Heart left ventricle (tissue), 16 donors: ENCODE results near the gene VKORC1. TPM values are rescaled to one million over a fixed set of nuclear protein-coding genes. Genes with fewer than 3 reads are reported as not detected.
A peak's percentile ranks its signal among the peaks of the same experiment; 100 is the strongest.

Source experiments
- ATAC-seq, 4 donors: fragments of 200-7000 bp; cut with Tn5 transposase; one replicate each; pipeline ENCODE4 v1.9.1; 2020 to 2022; ENCODE audit warnings: moderate library complexity in 4 of 4, mild to moderate bottlenecking in 3 of 4, moderate number of reproducible peaks in 1 of 4
- DNase-seq, 5 donors: peaks; one replicate each; pipeline ENCODE4 v3.0.0-alpha.2; 2020
- H3K27ac ChIP-seq, 12 donors: fragments of 200-600 bp; sonication (generic) in 4 of 12; one replicate each; pipeline versions ENCODE4 v1.5.0 to v1.8.0; 2016 to 2022; ENCODE audit warnings: mild to moderate bottlenecking in 2 of 12
- H3K27me3 ChIP-seq, 9 donors: fragments of 200-600 bp; sonication (generic) in 2 of 9; one replicate each; pipeline versions ENCODE4 v1.5.1 to v1.8.0; 2016 to 2022; ENCODE audit warnings: mild to moderate bottlenecking in 3 of 9
- H3K36me3 ChIP-seq, 9 donors: fragments of 200-600 bp; sonication (generic) in 2 of 9; one replicate each; pipeline versions ENCODE4 v1.5.0 to v1.8.0; 2018 to 2022; ENCODE audit warnings: mild to moderate bottlenecking in 2 of 9
- H3K4me1 ChIP-seq, 12 donors: fragments of 200-600 bp; sonication (generic) in 4 of 12; one replicate each; pipeline versions ENCODE4 v1.5.0 to v1.8.0; 2016 to 2022; ENCODE audit warnings: mild to moderate bottlenecking in 3 of 12
- H3K4me3 ChIP-seq, 12 donors: fragments of 200-600 bp; sonication (generic) in 4 of 12; one replicate each; pipeline versions ENCODE4 v1.5.0 to v1.8.0; 2017 to 2022; ENCODE audit warnings: mild to moderate bottlenecking in 9 of 12, moderate library complexity in 4 of 12
- H3K9me3 ChIP-seq, 12 donors: fragments of 200-600 bp; sonication (generic) in 4 of 12; one replicate each; pipeline versions ENCODE4 v1.5.0 to v1.8.0; 2016 to 2022; ENCODE audit warnings: mild to moderate bottlenecking in 1 of 12
- POLR2A ChIP-seq, 2 donors: fragments of 450-650 bp; IDR thresholded peaks; one replicate each; pipeline ENCODE4 v1.6.1; 2017; ENCODE audit warnings: antibody characterized with exemption in 2 of 2, mild to moderate bottlenecking in 2 of 2, moderate library complexity in 2 of 2
- WGBS, 4 donors: extraction: QIAGEN DNeasy Blood & Tissue Kit in 2 of 4; methylation state at CpG; one replicate each; pipeline versions ENCODE4 v1.1.5 to v1.1.7; 2013 to 2018; 5-methylcytosine and 5-hydroxymethylcytosine counted together
- intact Hi-C, 10 donors: fragments of 100-400 bp; cut with DNase I; formaldehyde crosslinking; loops; one replicate each; pipeline versions ENCODE4 v1.11.1 to v1.14.2; 2022
- long read RNA-seq, 3 donors: library from polyadenylated mRNA; unstranded; transcript quantifications; one replicate each; pipeline ENCODE4 v2.0.0, GENCODE V29; 2020 to 2021
- polyA plus RNA-seq, 2 donors: library from polyadenylated mRNA; stranded (reverse); fragments of 200-250 nt; gene quantifications; one replicate each; pipeline ENCODE4 v1.2.3, GENCODE V29; 2013
- total RNA-seq, 9 donors: library from RNA; depleted of rRNA in 2 of 9; stranded (reverse); fragments of >200 nt in 2 of 9; fragmentation: NEBNext Ultra II Directional in 3 of 9; extraction: Animal tissue kit (Norgen Biotek cat#: 25700) in 3 of 9; gene quantifications; one replicate each; pipeline versions ENCODE4 v1.1.0 to v1.2.4, GENCODE V29; 2016 to 2023
- TF ChIP-seq, protein P1 (sequence below), 12 donors: fragments of 200-600 bp; sonication (generic) in 4 of 12; IDR thresholded peaks; one replicate each; pipeline versions ENCODE4 v1.5.0 to v1.8.0; 2018 to 2022; ENCODE audit warnings: antibody characterized with exemption in 12 of 12, mild to moderate bottlenecking in 5 of 12
- donor health status: ischemic (EF 13 %, LVEDD 7.1; RV severe dilation, severe dysfunction).
- donor health status: healthy with polysubstance abuse.
- donor health status: DM: no; HTN: yes; CAD: no.
- donor health status: DM: no; HTN: no; CAD: no.
- donor health status: ischemic (EF 25% LVEDD 6.9; RV normal size, moderate dysfunction).
- donor health status: ischemic (EF 25% LVEDD 5.7; RV mildly dilated, moderate dysfunction).
- donor health status: healthy.
- donor health status: DM: yes; HTN: yes; CAD: no.
- donor health status: ischemic (EF 35%, LVEDD 5.7; RV mildly dilated, moderate dysfunction).
- donor health status: nonischemic (EF 11% LVEDD 7.7; RV severe dilation, severe dysfunction).
- donor health status: DM: yes; HTN: yes; CAD: no.
- donor health status: PGD.
- donor health status: ischemic (EF 29% LVEDD 5.4; RV normal size, mild dysfunction).
- donor health status: nonischemic (EF 23%, LVEDD 6.1; RV moderate dilation, normal function).

The VKORC1 gene
- total RNA-seq (10 to 100 TPM; 25.9 to 63.1 (median 42.0) TPM), polyA plus RNA-seq (100 to 1,000 TPM in 1 of 2 donors, 10 to 100 TPM in 1; 40.2 to 134 TPM)
- long read RNA-seq, donor 1, transcript VKORC1-203 (2 exons, 901 nt): minor isoform, 5 of 32 reads
- long read RNA-seq, donor 1, transcript VKORC1-205 (3 exons, 1,012 nt): major isoform, 25 of 32 reads
- long read RNA-seq, donor 1, partial matches to known transcripts: 0 of 32 reads
- long read RNA-seq, donor 1, other reads (novel, unspliced or antisense): 1 of 32 reads
- long read RNA-seq, donor 2, transcript VKORC1-203 (2 exons, 901 nt): minor isoform, 5 of 21 reads
- long read RNA-seq, donor 2, transcript VKORC1-205 (3 exons, 1,012 nt): major isoform, 15 of 21 reads
- long read RNA-seq, donor 2, partial matches to known transcripts: 0 of 21 reads
- long read RNA-seq, donor 2, other reads (novel, unspliced or antisense): 1 of 21 reads
- long read RNA-seq, donor 3, transcript VKORC1-205 (3 exons, 1,012 nt): major isoform, 31 of 41 reads
- long read RNA-seq, donor 3, transcript VKORC1-203 (2 exons, 901 nt): minor isoform, 5 of 41 reads
- long read RNA-seq, donor 3, partial matches to known transcripts: 0 of 41 reads
- long read RNA-seq, donor 3, other reads (novel, unspliced or antisense): 3 of 41 reads

DNA sequence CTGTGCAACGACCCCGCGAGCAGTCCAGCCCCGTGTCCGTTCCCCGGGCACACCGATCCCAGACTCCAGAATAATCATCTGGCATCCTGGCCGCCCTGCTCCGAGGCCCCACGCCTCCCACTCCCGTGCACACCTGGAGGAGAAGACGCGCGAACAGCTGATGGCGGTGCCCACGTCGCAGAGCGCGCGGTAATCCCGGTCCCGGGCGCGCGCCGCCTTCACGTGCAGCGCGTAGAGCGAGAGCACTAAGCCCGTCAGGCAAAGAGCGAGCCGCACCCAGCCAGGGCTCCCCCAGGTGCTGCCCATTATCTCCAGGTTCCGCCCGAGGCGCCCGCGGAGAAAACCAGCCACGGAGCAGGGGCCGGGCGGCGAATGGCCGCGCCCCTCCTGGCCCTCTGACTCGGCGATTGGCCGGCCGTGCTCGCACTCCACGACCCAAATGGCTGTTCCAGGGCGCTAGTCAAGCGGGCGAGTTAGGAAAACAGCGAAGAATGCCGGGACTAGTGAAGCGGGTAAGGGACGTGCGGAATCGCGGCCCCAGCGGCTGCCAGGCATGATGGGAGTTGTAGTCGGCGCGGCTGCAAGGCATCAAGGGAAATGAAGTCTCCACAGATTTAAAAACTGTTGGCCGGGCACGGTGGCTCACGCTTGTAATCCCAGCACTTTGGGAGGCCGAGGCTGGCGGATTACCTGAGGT, at the start of gene VKORC1:
VKORC1 (minus strand) TSS at position 374 of the 697 bp plus-strand sequence; CDS start at position 306, 68 bp downstream.
- ATAC-seq: peak; percentile 92 to 98 (median 96)
- Histone ChIP-seq H3K36me3 (peaks cover 0 to 24% (median 14%) of the 10 kb centered on the region in 9 donors), H3K9me3 (no peaks in the 10 kb centered on the region), H3K27ac (peak within 1 kb of the TSS; percentile 44 to 93 (median 88)), H3K4me1 (peaks cover 0 to 26% (median 18%) of the 10 kb centered on the region in 12 donors), H3K4me3 (peak within 1 kb of the TSS; percentile 72 to 95 (median 84)), H3K27me3 (no peaks in the 10 kb centered on the region)
- intact Hi-C loops: loop anchor here in 7 of 10 donors (1.0 to 10.0 kb wide), 8 partner anchors 20 to 360 kb away; partner anchors contain the start of genes HSD3B7 (in 4 of the 7), ZNF646 (in 2 of the 7), ZNF668 (in 2 of the 7) and ARMC5 (in 1 of the 7)
- TF ChIP-seq POLR2A (IDR thresholded peaks at IDR 0.05): peak in 1 of 2 donors; percentile 72
- TF ChIP-seq, protein P1, sequence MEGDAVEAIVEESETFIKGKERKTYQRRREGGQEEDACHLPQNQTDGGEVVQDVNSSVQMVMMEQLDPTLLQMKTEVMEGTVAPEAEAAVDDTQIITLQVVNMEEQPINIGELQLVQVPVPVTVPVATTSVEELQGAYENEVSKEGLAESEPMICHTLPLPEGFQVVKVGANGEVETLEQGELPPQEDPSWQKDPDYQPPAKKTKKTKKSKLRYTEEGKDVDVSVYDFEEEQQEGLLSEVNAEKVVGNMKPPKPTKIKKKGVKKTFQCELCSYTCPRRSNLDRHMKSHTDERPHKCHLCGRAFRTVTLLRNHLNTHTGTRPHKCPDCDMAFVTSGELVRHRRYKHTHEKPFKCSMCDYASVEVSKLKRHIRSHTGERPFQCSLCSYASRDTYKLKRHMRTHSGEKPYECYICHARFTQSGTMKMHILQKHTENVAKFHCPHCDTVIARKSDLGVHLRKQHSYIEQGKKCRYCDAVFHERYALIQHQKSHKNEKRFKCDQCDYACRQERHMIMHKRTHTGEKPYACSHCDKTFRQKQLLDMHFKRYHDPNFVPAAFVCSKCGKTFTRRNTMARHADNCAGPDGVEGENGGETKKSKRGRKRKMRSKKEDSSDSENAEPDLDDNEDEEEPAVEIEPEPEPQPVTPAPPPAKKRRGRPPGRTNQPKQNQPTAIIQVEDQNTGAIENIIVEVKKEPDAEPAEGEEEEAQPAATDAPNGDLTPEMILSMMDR (IDR thresholded peaks at IDR 0.05): no peak
- DNase-seq: peak; percentile 95 to 97 (median 96)
- 0 to 1% (median 0%) methylated on average over 34 to 69 of the region's 69 CpGs for WGBS, 4 donors

DNA sequence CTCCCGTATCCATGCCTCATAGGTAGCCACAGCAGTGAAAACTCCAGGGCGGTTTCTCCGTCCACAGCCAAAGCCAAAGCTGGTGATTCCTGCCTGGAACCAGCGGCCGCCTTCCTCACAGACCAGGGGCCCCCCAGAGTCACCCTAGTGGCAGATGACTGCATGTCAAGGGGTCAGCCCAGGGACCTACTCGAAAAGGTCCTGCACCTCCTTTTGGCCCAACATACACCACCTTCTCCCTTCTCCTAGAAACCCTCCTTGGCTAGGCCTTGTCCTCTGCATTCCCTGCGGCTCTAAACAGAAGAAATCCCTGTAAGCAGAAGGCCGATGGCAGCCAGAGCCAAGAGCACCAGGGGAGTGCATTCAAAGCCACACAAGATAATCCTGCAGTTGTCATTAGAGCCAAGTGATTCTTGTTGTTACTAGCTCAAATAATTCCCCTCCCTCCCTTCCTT, 49.1 kb upstream of the VKORC1 start:
- Histone ChIP-seq H3K36me3 (no peaks in the 10 kb centered on the region), H3K4me3 (no peak overlapping the region), H3K9me3 (no peaks in the 10 kb centered on the region), H3K27me3 (peaks cover 0 to 15% (median 7%) of the 10 kb centered on the region in 9 donors), H3K27ac (no peak overlapping the region), H3K4me1 (peaks cover 3 to 39% (median 22%) of the 10 kb centered on the region in 12 donors)
- ATAC-seq (no peak), DNase-seq (no peak)
- intact Hi-C loops: loop anchor here (2.0 to 10.0 kb wide), 11 partner anchors 35 to 301 kb away; partner anchors contain the start of genes HSD3B7 (in 6 of the 10), BCKDK (in 4 of the 10), SETD1A (in 1 of the 10) and STX4 (in 1 of the 10)
- TF ChIP-seq POLR2A (IDR thresholded peaks at IDR 0.05): no peak
- TF ChIP-seq, protein P1 (IDR thresholded peaks at IDR 0.05): no peak
- WGBS, 4 donors: 84 to 94% (median 89%) methylated on average over 5 to 8 of the region's 8 CpGs

DNA sequence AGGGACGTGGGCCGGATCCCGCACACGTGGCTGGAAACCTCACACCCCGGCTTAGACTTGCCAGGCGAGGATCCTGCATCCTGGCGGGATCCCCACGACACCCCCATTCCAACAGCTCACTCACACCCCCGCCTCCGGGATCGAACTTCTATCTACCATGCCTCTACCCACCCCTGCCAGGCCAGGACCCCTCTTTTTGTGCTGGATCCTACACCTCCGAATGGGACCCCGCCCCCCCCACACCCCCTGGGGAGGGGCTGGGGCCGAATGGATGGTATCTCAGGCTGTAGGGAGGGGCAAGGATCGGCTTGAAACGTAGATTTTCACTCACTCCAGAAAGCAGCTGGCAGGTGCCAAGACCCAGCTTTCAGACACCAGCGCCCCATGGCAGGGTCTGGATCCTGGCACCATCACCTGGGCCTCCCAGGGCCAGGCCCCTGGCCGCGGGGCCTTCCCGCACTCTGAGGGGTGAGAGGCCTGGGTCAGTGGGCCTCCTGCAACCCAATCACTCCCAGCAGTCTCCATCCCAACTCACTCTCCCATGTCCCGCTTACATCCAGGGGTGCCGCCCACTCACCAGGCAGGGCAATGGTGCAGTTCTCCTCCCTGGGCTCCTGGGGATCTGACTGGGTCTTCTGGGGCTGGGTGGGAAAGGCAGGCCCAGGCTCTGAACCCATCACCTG, 48.6 kb upstream of the VKORC1 start:
- peak in 1 of 5 donors; percentile 21 for DNase-seq
- Histone ChIP-seq H3K9me3 (no peaks in the 10 kb centered on the region), H3K4me3 (peak overlapping the region; percentile 18 to 67 (median 55)), H3K36me3 (no peaks in the 10 kb centered on the region), H3K27ac (peak overlapping the region in 10 of 12 donors; percentile 43 to 91 (median 78)), H3K4me1 (peaks cover 3 to 41% (median 26%) of the 10 kb centered on the region in 12 donors), H3K27me3 (peaks cover 0 to 12% (median 4%) of the 10 kb centered on the region in 9 donors)
- intact Hi-C loops: loop anchor here (2.0 to 10.0 kb wide), 11 partner anchors 34 to 302 kb away; partner anchors contain the start of genes HSD3B7 (in 6 of the 10), BCKDK (in 4 of the 10), SETD1A (in 1 of the 10) and STX4 (in 1 of the 10)
- TF ChIP-seq POLR2A (IDR thresholded peaks at IDR 0.05): no peak
- TF ChIP-seq, protein P1 (IDR thresholded peaks at IDR 0.05): no peak
- 56 to 73% (median 61%) methylated on average over 14 to 22 of the region's 22 CpGs for WGBS, 4 donors
- ATAC-seq: no peak
